G401.6 (cell line): ENCODE results near the gene FBXO46.
A peak's percentile ranks its signal among the peaks of the same experiment; 100 is the strongest.

Source experiments
- FAIRE-seq: peaks from 2 replicates; lab custom pipeline; 2012; peaks lifted over from hg19 to GRCh38; lab: Jason Lieb, UNC

FBXO46 gene

DNA sequence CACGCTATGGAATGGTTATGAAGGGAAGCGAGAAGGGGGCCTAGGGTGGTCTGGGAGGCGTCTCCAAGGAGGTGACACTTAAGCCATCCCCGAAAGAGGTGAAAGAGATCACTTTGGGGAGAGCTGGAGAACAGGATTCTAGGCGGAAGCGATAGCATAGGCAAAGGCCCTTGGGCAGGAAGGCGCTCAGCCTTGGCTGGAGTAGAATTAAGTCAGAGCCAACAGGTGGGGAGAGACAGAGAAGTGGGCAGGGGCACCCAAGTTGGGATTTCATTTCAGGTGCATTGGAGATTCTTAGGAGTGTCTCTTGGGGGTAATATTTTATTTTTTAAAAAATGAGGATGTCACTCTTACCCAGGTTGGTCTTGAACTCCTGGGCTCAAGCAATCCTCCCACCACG, 48.6 kb downstream of the FBXO46 start:
- no peak for FAIRE-seq

DNA sequence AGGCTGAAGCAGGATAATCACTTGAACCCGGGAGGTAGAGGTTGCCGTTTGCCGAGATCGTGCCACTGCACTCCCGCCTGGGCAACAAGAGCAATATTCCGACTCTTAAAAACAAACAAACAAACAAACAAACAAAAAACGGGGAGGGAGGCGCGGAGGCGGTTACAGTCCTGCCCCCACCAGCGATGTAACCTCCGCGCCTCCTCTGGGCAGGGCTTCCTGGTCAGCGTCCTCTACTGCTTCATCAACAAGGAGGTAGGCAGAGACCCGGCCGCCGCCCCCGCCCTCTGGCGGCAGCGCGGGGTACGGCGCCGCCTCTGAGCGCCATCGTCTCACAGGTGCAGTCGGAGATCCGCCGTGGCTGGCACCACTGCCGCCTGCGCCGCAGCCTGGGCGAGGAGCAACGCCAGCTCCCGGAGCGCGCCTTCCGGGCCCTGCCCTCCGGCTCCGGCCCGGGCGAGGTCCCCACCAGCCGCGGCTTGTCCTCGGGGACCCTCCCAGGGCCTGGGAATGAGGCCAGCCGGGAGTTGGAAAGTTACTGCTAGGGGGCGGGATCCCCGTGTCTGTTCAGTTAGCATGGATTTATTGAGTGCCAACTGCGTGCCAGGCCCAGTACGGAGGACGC, 49.2 kb downstream of the FBXO46 start:
- peak; percentile 25 for FAIRE-seq

DNA sequence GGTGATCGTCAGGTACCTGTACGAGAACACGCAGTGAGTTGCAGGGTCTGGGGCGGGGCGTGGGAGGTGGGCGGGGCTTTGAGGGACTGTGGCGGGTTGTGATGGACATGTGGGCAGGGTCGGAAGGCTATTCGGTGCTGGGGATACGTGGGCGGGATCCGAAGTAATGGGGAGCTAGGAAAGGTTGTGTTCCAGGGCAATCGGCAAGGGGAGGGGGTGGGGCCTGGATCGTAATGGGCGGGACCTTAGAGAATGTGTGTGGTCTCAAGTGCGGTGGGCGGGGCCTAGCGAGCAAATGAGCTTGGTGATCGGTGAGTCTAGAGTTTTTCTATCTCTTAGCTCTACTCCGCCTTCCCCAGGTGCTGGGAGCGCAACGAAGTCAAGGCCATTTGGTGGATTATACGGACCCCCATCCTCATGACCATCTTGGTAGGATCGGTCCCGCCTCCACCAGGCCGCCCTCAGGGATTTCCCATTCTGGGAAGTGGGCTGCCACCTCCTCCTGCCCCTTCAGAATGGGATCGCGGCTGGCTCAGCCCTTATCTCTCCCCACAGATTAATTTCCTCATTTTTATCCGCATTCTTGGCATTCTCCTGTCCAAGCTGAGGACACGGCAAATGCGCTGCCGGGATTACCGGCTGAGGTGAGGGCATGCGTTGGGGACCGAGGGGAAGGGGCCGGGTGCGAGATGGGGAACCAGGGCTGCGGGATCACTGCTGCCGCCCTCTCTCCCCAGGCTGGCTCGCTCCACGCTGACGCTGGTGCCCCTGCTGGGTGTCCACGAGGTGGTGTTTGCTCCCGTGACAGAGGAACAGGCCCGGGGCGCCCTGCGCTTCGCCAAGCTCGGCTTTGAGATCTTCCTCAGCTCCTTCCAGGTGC, 53.1 kb downstream of the FBXO46 start:
- FAIRE-seq: no peak

DNA sequence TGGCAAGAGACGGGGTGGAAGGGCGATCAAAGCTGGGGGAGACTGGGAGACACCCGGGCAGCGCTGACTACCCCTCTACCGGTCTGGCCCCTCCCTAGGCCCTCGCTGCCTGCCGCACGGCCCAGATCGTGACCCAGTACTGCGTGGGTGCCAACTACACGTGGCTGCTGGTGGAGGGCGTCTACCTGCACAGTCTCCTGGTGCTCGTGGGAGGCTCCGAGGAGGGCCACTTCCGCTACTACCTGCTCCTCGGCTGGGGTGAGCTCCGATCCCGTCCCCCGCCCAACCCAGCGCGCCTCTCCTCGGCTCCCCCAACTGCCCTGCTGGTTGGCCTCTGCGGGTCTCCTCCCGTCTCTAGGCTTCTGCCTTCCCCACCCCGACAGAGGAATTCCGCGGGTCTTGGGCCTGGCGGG, 53.8 kb downstream of the FBXO46 start:
- no peak for FAIRE-seq

DNA sequence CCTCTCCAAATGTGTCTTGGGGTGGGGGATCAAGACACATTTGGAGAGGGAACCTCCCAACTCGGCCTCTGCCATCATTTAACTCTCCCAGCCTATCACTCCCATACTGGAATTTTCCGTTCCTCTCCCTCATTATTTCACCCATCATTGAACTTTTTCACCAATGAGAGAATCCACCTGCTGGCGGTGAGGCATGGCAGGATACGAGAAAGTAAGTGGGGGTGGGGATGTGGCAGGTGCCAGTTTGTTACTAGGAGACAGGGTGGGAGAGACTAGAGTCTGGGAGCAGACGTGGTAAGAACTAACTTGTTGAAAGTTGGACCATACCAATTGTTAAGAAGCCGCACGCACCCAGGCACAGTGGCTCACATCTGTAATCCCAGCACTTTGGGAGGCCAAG, 55.8 kb downstream of the FBXO46 start:
- FAIRE-seq: no peak

DNA sequence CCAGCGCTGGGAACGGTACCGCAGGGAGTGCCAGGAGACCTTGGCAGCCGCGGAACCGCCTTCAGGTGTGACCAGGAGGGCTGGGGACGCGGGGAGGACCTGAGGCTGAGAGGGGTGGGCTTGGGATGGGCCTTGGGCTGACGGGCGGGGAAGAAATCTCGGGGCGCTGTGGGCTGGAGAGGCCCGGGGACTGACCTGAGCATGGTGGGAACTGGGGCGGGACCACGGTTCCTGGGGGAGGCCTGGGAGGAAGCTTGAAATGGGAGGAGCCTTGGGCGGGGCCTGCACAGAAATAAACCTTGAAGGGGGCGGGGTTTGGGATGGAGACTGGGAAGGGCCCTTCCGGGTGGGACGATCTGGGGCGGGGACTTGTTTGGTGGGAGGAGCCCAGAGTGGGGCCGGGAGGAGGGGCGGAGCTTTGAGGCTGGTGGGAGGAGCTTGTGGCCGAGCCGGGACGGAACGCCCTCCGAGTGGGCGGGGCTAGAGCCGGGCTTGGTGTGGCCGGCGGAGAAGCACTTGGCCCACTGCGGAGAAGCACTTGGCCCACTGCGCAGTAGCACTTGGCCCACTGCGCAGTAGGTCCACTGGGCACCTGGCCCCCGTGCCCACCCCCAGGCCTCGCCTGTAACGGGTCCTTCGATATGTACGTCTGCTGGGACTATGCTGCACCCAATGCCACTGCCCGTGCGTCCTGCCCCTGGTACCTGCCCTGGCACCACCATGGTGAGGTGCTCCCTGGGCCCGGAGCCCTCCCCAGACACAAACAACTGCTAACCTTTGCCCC, 59.8 kb downstream of the FBXO46 start:
- peak; percentile 70 for FAIRE-seq

DNA sequence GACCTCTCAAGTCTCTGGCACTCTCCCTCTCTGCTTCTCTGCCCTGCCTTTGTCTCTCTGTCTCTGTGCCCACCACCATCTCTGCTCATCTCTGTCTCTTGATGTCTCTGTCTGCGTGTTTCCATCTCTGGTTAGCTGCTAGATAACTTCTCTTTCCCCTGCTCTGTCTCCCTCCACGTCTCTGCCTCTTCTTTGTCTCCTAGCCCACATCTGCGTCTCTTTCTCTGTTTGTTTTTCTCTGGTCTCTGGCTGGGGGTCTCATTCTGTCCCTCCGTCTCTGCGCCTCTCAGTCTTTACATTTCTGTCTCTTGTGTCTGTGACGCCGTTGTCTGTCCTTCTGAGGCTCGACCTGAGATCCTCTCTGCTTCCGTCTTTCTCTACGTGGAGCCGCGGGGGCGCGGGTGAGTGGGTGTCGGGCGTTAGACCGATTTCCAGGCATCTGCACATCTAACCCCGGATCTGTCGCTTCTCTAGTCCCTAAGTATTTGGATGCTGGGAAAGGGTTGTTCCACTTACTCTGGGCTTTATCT, 62.3 kb downstream of the FBXO46 start:
- no peak for FAIRE-seq

DNA sequence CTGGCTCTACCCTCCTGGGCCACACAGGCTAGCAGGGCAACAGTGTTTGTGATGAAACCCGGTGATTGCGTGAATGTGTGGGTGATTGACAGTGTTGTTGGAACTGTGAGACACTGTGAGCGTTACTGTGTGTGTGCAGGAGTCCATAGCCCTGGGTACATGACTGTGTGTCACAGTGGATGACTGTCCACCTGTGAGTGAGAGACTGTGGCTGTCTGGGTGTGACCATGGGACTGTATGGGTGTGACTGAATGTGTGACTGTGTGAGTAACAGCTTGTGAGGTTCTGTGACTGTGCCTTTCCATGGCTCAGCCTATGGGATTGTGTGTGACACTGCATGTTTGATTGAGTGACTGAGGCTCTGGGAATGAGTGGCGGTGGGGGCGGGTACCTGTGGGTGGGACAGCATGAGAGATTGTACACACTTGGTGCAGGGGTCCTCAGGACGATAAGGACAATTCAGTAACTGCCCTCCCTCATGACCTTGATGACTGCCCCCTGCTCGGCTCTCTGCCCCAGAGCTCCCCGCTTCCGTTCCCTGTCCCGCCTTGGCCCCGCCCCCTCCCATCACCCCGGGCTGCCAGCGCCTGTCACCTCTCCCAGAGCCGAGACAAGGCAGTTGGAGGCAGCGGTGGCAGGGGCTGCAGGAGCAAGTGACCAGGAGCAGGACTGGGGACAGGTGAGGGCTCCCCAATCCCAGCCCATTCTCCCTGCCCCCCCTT, 62.9 kb downstream of the FBXO46 start, which contains the start of gene GIPR:
Gene GIPR, plus strand, starts transcription at position 602 of the 722 bp plus-strand sequence. CDS start 1,300 bp downstream, outside the sequence.
- no peak for FAIRE-seq

DNA sequence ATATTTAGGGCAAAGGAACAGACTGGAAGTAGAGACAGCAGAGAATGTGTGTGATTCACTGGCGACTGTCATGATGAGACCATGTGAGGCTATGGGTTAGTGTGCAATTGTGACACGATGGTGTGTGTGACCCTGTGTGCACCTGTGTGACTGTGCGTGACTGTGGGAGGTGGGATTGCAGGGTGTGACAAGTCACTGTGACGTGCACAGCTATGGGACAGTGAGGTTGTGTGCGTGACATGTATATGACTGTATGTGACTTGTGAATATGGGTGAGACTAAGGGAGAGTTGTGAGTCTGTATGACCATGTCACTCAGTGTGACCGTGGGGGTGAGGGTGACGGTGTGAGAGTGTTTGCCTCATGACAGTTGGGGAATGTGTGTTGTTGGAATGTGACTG, 66.1 kb downstream of the FBXO46 start:
- FAIRE-seq: no peak

DNA sequence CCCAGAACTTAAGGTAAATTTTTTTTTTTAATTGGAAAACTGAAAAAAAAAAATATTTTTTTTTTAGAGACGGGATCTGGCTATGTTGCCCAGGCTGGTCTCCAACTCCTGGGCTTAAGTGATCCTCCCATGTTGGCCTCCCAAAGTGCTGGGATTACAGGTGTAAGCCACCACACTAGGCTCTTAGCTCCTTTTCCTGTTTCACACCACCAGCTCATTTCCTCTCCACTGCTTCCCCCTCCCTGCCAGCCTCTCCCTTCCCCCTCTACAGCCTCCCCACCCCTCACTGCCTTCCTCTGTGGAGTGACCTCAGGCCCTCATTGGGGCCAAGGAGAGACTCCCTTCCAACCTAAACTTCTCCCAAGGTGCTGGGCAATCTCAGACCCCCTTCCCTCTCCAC, 66.9 kb downstream of the FBXO46 start:
- no peak for FAIRE-seq

DNA sequence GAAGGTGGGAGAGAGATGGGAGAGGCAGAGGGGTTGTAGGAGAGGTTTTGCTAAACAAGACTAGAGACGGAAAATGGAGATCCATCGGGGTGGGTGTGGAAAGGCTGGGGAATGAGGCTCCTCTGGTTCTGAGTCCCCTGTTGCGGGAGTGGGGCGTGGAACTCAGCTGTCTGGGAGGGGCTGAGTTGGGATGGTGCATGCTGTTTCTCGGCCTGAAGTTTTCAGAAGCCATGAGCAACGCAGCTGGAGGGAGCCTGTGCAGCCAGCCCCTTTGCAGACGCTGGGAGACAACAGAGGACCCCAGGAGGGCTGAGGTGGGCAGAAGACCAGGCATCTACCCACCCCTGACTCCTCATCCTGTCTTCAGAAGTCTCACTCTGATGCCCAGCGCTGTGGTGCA, 70.1 kb downstream of the FBXO46 start:
- no peak for FAIRE-seq
